ENCODE measurements around the gene ATP6AP1.

The ATP6AP1 gene

GRCh38 chrX:154449618-154450017, 21.1 kb downstream of the ATP6AP1 start:
- DNase-seq: no peak

- no peak for DNase-seq
These were observed 21.8 kb downstream of the ATP6AP1 start for GRCh38 chrX:154450312-154450711.

GRCh38 chrX:154452823-154453222, 24.3 kb downstream of the ATP6AP1 start:
- DNase-seq: no peak

GRCh38 chrX:154457491-154458115, 29.1 kb downstream of the ATP6AP1 start:
- peak; percentile 40 to 66 (median 48) for DNase-seq

GRCh38 chrX:154458116-154458953, 29.9 kb downstream of the ATP6AP1 start, which contains the start of gene PLXNA3:
PLXNA3 (plus strand) TSS chrX:154458281; CDS start chrX:154460184, 1,903 bp downstream.
- peak; percentile 34 to 67 (median 47) for DNase-seq

GRCh38 chrX:154458954-154459778, 30.7 kb downstream of the ATP6AP1 start:
- DNase-seq: peak in 1 of 5 donors; percentile 11

GRCh38 chrX:154459832-154460231, 31.4 kb downstream of the ATP6AP1 start:
- DNase-seq: no peak

- DNase-seq: no peak
These were observed 31.8 kb downstream of the ATP6AP1 start for GRCh38 chrX:154460326-154460725.

- no peak for DNase-seq
These were observed 33.9 kb downstream of the ATP6AP1 start for GRCh38 chrX:154462396-154462795.

- no peak for DNase-seq
These were observed 35.2 kb downstream of the ATP6AP1 start for GRCh38 chrX:154463611-154464220.

GRCh38 chrX:154464806-154465365, 36.4 kb downstream of the ATP6AP1 start:
- no peak for DNase-seq

- DNase-seq: no peak
These were observed 37.1 kb downstream of the ATP6AP1 start for GRCh38 chrX:154465601-154466000.

GRCh38 chrX:154466036-154466435, 37.6 kb downstream of the ATP6AP1 start:
- no peak for DNase-seq

- no peak for DNase-seq
These were observed 38.4 kb downstream of the ATP6AP1 start for GRCh38 chrX:154466907-154467306.

GRCh38 chrX:154467556-154467955, 39.1 kb downstream of the ATP6AP1 start:
- no peak for DNase-seq

- no peak for DNase-seq
These were observed 39.7 kb downstream of the ATP6AP1 start for GRCh38 chrX:154468217-154468616.

- DNase-seq: no peak
These were observed 40.6 kb downstream of the ATP6AP1 start for GRCh38 chrX:154469114-154469513.

GRCh38 chrX:154469880-154470279, 41.4 kb downstream of the ATP6AP1 start:
- DNase-seq: no peak

GRCh38 chrX:154470434-154470833, 42.0 kb downstream of the ATP6AP1 start:
- no peak for DNase-seq

GRCh38 chrX:154470914-154471568, 42.6 kb downstream of the ATP6AP1 start:
- no peak for DNase-seq

GRCh38 chrX:154471839-154472684, 43.6 kb downstream of the ATP6AP1 start:
- DNase-seq: no peak

All from T-helper 1 cell (primary cell).